Hepatocyte (in vitro differentiated cells): Measurements from ENCODE around the gene S100A5. TPM values are rescaled to one million over a fixed set of nuclear protein-coding genes. Genes with fewer than 3 reads are reported as not detected.
"Not testable (repeated sequence)": the region's sequence is repeated elsewhere in the genome, so short reads cannot be mapped to it uniquely, and the experiment has no call there.

Experiments
- DNase-seq: peaks from one replicate; pipeline ENCODE4 v3.0.0-alpha.2; 2016; ENCODE audit warnings: low spot score
- H2AFZ ChIP-seq: fragments of 200-600 bp; sonication (generic); 2 replicates; pipeline ENCODE4 v1.6.0; 2016; ENCODE audit warnings: antibody characterized with exemption, mild to moderate bottlenecking
- H3K27ac ChIP-seq: fragments of 200-600 bp; sonication (generic); 2 replicates; pipeline ENCODE4 v1.5.1; 2016; ENCODE audit warnings: mild to moderate bottlenecking
- H3K27me3 ChIP-seq: fragments of 200-600 bp; sonication (generic); 2 replicates; pipeline ENCODE4 v1.6.1; 2016
- H3K36me3 ChIP-seq: fragments of 200-600 bp; sonication (generic); replicated peaks from 2 replicates; pipeline ENCODE4 v1.5.1; 2016; ENCODE audit warnings: low read depth; ENCODE audit not compliant: insufficient read depth
- H3K4me1 ChIP-seq: fragments of 200-600 bp; sonication (generic); 2 replicates; pipeline ENCODE4 v1.5.1; 2016; ENCODE audit warnings: mild to moderate bottlenecking, moderate library complexity; ENCODE audit not compliant: insufficient read depth
- H3K4me2 ChIP-seq: fragments of 200-600 bp; sonication (generic); 2 replicates; pipeline ENCODE4 v1.6.0; 2016
- H3K4me3 ChIP-seq: fragments of 200-600 bp; sonication (generic); 2 replicates; pipeline ENCODE4 v1.5.1; 2016; ENCODE audit warnings: mild to moderate bottlenecking
- H3K79me2 ChIP-seq: fragments of 200-600 bp; sonication (generic); 2 replicates; pipeline ENCODE4 v1.6.0; 2017; ENCODE audit warnings: mild to moderate bottlenecking
- H3K9me2 ChIP-seq: fragments of 200-600 bp; sonication (generic); replicated peaks from 2 replicates; pipeline ENCODE4 v1.6.0; 2017; ENCODE audit warnings: mild to moderate bottlenecking; ENCODE audit not compliant: insufficient read depth
- H3K9me3 ChIP-seq: fragments of 200-600 bp; sonication (generic); 2 replicates; pipeline ENCODE4 v1.5.1; 2016; ENCODE audit warnings: low read depth, mild to moderate bottlenecking
- H4K20me1 ChIP-seq: fragments of 200-600 bp; sonication (generic); 2 replicates; pipeline ENCODE4 v1.6.0; 2016; ENCODE audit warnings: mild to moderate bottlenecking; ENCODE audit not compliant: insufficient read depth, poor library complexity, severe bottlenecking
- EZH2 ChIP-seq: fragments of 200-600 bp; sonication (generic); IDR thresholded peaks from 2 replicates; pipeline ENCODE4 v1.6.1; 2016; ENCODE audit warnings: antibody characterized with exemption, mild to moderate bottlenecking, borderline replicate concordance
- EZH2phosphoT487 ChIP-seq: fragments of 200-600 bp; sonication (generic); IDR thresholded peaks from one replicate; pipeline ENCODE4 v1.6.1; 2018; ENCODE audit warnings: antibody characterized with exemption, mild to moderate bottlenecking, low read depth, moderate library complexity; ENCODE audit not compliant: unreplicated experiment, severe bottlenecking
- WGBS: methylation state at CpG from one replicate; pipeline ENCODE4 v1.1.6; 2016; ENCODE audit warnings: low lambda C conversion rate; ENCODE audit errors: missing lambda C conversion rate; 5-methylcytosine and 5-hydroxymethylcytosine counted together
- polyA plus RNA-seq: library from polyadenylated mRNA; unstranded; fragments of >200 nt; fragmentation: Nextera tagmentation; extraction: Ambion mirVana; gene quantifications from 2 replicates; pipeline ENCODE4 v1.2.1, GENCODE V29; 2016
- total RNA-seq: library from RNA; depleted of rRNA; stranded (reverse); fragments of >200 nt; gene quantifications from 2 replicates; pipeline ENCODE4 v1.2.3, GENCODE V29; 2014
- TF ChIP-seq, protein P1 (sequence below): fragments of 200-600 bp; sonication (generic); IDR thresholded peaks from 2 replicates; pipeline ENCODE4 v1.5.1; 2016; ENCODE audit warnings: antibody characterized with exemption, mild to moderate bottlenecking; ENCODE audit not compliant: poor library complexity

S100A5 gene, protein sequence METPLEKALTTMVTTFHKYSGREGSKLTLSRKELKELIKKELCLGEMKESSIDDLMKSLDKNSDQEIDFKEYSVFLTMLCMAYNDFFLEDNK
- total RNA-seq (not detected in 2 replicates), polyA plus RNA-seq (0.54 and 1.0 TPM in 2 replicates)

GRCh38 chr1:153540394-153541361 lies at the start of gene S100A5:
TSS of gene S100A5 (minus strand) at chr1:153540934. CDS start at chr1:153540191, 743 bp downstream.
- no peak within 1 kb of the TSS for H3K4me3 ChIP-seq
- H3K4me1 ChIP-seq = peaks cover 33% of the 10 kb centered on the region
- no peaks in the 10 kb centered on the region for H3K36me3 ChIP-seq
- TF ChIP-seq EZH2phosphoT487 = no peak
- 86% methylated on average over 11 of the region's 11 CpGs for WGBS
- H3K4me2 ChIP-seq = no peak within 1 kb of the TSS
- peaks cover 7% of the 10 kb centered on the region for H3K79me2 ChIP-seq
- no peak within 1 kb of the TSS for H3K27ac ChIP-seq
- H3K9me2 ChIP-seq = no peaks in the 10 kb centered on the region
- H2AFZ ChIP-seq = no peak within 1 kb of the TSS
- H3K27me3 ChIP-seq = no peaks in the 10 kb centered on the region
- H4K20me1 ChIP-seq = no peaks in the 10 kb centered on the region
- DNase-seq = no peak
- no peaks in the 10 kb centered on the region for H3K9me3 ChIP-seq

DNA sequence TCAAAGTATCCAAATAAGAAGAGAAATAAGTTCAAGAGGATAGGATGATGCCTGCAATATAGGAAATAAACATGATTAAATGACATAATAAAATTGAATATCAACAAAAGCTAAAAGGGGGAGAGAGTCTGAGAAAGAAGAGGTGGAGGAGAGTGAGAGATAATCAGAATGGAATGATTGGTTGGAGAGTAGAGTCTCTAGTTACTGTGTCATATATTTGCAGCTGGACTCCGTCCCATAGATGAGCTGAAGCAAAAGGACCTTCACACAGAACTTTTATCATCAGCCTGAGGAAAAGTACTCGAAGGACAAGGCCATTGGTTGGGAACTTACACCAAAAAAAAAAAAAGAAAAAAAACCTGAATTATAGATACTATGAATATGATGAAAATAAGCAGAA lies 47.7 kb upstream of the S100A5 start:
- H3K4me1 ChIP-seq = no peaks in the 10 kb centered on the region
- no peaks in the 10 kb centered on the region for H3K9me2 ChIP-seq
- no peak for DNase-seq
- no peak overlapping the region for H3K27ac ChIP-seq
- 89% methylated on average over 2 of the region's 2 CpGs for WGBS
- no peaks in the 10 kb centered on the region for H3K36me3 ChIP-seq
- no peak overlapping the region for H3K4me3 ChIP-seq
- no peak for TF ChIP-seq EZH2
- TF ChIP-seq EZH2phosphoT487 = no peak
- TF ChIP-seq, protein P1, sequence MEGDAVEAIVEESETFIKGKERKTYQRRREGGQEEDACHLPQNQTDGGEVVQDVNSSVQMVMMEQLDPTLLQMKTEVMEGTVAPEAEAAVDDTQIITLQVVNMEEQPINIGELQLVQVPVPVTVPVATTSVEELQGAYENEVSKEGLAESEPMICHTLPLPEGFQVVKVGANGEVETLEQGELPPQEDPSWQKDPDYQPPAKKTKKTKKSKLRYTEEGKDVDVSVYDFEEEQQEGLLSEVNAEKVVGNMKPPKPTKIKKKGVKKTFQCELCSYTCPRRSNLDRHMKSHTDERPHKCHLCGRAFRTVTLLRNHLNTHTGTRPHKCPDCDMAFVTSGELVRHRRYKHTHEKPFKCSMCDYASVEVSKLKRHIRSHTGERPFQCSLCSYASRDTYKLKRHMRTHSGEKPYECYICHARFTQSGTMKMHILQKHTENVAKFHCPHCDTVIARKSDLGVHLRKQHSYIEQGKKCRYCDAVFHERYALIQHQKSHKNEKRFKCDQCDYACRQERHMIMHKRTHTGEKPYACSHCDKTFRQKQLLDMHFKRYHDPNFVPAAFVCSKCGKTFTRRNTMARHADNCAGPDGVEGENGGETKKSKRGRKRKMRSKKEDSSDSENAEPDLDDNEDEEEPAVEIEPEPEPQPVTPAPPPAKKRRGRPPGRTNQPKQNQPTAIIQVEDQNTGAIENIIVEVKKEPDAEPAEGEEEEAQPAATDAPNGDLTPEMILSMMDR = no peak
- no peaks in the 10 kb centered on the region for H3K27me3 ChIP-seq
- H3K9me3 ChIP-seq = no peaks in the 10 kb centered on the region
- H4K20me1 ChIP-seq = no peaks in the 10 kb centered on the region
- H2AFZ ChIP-seq = no peak overlapping the region
- H3K79me2 ChIP-seq = no peaks in the 10 kb centered on the region
- no peak overlapping the region for H3K4me2 ChIP-seq

- not testable (repeated sequence) for DNase-seq, H3K9me2 ChIP-seq, H3K79me2 ChIP-seq, H3K4me1 ChIP-seq, H3K9me3 ChIP-seq, H4K20me1 ChIP-seq, H3K36me3 ChIP-seq, H3K4me3 ChIP-seq, H3K27ac ChIP-seq, H3K27me3 ChIP-seq, H2AFZ ChIP-seq, H3K4me2 ChIP-seq
- WGBS = 92% methylated on average over 10 of the region's 10 CpGs
Measured at GRCh38 chr1:153588033-153588432, 47.3 kb upstream of the S100A5 start.

GRCh38 chr1:153587314-153587713 lies 46.6 kb upstream of the S100A5 start:
- H3K4me2 ChIP-seq = no peak overlapping the region
- TF ChIP-seq, protein P1 = no peak
- TF ChIP-seq EZH2 (no peak), EZH2phosphoT487 (no peak)
- no peak for DNase-seq
- H3K79me2 ChIP-seq = no peaks in the 10 kb centered on the region
- no peaks in the 10 kb centered on the region for H3K9me2 ChIP-seq
- no peaks in the 10 kb centered on the region for H3K4me1 ChIP-seq
- H3K27me3 ChIP-seq = no peaks in the 10 kb centered on the region
- no peak overlapping the region for H3K27ac ChIP-seq
- H3K36me3 ChIP-seq = no peaks in the 10 kb centered on the region
- no peak overlapping the region for H2AFZ ChIP-seq
- WGBS = 42% methylated on average over 5 of the region's 5 CpGs
- H3K4me3 ChIP-seq = no peak overlapping the region
- H4K20me1 ChIP-seq = no peaks in the 10 kb centered on the region
- H3K9me3 ChIP-seq = no peaks in the 10 kb centered on the region
